Upper lobe of left lung (tissue), 4 donors: Measurements from ENCODE around the gene SNAP25.

Experiments used
- EP300 ChIP-seq, 4 donors: sonication (generic); formaldehyde crosslinking; IDR thresholded peaks; one replicate each; pipeline ENCODE4 v1.5.1; 2017; ENCODE audit warnings: antibody characterized with exemption in 4 of 4, control low read depth in 2 of 4
- POLR2AphosphoS5 ChIP-seq, 2 donors: sonication (generic); formaldehyde crosslinking; IDR thresholded peaks; one replicate each; pipeline ENCODE4 v1.5.1; 2017; ENCODE audit warnings: antibody characterized with exemption in 2 of 2
- TF ChIP-seq, protein P1 (sequence below), 6 experiments: fragments of 450-650 bp in 4 of 6; fragments of 200-600 bp in 2 of 6; sonication (generic) in 2 of 6; IDR thresholded peaks; one replicate each; pipeline ENCODE4 v1.5.1; 2016 to 2019; ENCODE audit warnings: antibody characterized with exemption in 6 of 6

DNA sequence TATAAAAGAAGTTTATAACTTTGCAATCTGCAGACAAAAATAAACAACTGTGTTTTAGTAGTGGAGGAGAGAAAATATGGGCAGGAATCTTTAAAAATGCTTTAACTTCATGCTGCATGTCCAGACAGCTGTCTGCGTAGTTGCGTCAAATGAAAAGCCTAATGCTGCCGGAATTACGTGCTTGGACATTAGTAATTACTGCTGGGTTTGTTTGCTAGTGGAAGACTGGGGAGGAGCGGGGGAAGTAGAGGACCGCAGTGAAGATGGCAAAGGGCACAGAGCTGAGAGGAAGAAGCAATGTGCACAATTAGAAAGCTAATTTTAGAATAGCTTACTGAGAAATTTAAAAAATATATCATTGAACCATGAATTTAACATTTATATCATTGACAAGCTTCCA, 2.4 kb downstream of the SNAP25 start:
- TF ChIP-seq POLR2AphosphoS5 (IDR thresholded peaks at IDR 0.05), result no peak
- no peak for TF ChIP-seq EP300 (IDR thresholded peaks at IDR 0.05)
- TF ChIP-seq, protein P1, sequence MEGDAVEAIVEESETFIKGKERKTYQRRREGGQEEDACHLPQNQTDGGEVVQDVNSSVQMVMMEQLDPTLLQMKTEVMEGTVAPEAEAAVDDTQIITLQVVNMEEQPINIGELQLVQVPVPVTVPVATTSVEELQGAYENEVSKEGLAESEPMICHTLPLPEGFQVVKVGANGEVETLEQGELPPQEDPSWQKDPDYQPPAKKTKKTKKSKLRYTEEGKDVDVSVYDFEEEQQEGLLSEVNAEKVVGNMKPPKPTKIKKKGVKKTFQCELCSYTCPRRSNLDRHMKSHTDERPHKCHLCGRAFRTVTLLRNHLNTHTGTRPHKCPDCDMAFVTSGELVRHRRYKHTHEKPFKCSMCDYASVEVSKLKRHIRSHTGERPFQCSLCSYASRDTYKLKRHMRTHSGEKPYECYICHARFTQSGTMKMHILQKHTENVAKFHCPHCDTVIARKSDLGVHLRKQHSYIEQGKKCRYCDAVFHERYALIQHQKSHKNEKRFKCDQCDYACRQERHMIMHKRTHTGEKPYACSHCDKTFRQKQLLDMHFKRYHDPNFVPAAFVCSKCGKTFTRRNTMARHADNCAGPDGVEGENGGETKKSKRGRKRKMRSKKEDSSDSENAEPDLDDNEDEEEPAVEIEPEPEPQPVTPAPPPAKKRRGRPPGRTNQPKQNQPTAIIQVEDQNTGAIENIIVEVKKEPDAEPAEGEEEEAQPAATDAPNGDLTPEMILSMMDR (IDR thresholded peaks at IDR 0.05), result no peak
